WTC11 (cell line): ENCODE results near the gene UBA1.

Source experiments
- TF ChIP-seq, protein P1 (sequence below): fragments of 200-600 bp; IDR thresholded peaks from 2 replicates; pipeline ENCODE4 v1.8.0; 2022; ENCODE audit warnings: antibody characterized with exemption
- TF ChIP-seq, protein P2 (sequence below): sonication (generic); formaldehyde crosslinking; IDR thresholded peaks from 2 replicates; pipeline ENCODE4 v1.8.1; 2023; ENCODE audit warnings: mild to moderate bottlenecking, missing genetic modification reagents, moderate library complexity

DNA sequence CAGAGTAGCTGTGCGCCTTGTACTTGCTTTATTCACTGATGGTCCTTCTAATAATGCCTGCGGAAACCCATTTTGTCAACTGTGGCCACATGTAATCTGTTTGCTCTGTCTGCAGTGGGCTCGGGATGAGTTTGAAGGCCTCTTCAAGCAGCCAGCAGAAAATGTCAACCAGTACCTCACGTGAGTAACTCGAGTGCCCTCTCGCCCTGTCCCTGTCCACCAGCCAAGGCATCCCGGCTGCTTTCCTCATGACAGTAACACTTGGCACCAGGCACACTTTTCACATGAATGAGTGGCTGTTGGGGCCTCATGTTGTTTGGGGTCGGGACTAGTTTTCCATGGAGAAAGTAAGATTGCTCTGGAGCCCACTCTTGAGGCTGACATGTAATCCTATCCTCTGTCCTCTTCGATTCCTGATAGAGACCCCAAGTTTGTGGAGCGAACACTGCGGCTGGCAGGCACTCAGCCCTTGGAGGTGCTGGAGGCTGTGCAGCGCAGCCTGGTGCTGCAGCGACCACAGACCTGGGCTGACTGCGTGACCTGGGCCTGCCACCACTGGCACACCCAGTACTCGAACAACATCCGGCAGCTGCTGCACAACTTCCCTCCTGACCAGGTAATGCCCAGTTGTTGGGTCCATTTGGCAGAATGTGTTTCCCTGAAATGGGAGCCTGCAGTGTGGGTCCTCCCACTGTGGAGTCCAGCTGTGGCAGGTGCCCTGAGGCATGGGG is 16.0 kb downstream of the UBA1 start:
- TF ChIP-seq, protein P1, sequence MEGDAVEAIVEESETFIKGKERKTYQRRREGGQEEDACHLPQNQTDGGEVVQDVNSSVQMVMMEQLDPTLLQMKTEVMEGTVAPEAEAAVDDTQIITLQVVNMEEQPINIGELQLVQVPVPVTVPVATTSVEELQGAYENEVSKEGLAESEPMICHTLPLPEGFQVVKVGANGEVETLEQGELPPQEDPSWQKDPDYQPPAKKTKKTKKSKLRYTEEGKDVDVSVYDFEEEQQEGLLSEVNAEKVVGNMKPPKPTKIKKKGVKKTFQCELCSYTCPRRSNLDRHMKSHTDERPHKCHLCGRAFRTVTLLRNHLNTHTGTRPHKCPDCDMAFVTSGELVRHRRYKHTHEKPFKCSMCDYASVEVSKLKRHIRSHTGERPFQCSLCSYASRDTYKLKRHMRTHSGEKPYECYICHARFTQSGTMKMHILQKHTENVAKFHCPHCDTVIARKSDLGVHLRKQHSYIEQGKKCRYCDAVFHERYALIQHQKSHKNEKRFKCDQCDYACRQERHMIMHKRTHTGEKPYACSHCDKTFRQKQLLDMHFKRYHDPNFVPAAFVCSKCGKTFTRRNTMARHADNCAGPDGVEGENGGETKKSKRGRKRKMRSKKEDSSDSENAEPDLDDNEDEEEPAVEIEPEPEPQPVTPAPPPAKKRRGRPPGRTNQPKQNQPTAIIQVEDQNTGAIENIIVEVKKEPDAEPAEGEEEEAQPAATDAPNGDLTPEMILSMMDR: no peak
- TF ChIP-seq, protein P2, sequence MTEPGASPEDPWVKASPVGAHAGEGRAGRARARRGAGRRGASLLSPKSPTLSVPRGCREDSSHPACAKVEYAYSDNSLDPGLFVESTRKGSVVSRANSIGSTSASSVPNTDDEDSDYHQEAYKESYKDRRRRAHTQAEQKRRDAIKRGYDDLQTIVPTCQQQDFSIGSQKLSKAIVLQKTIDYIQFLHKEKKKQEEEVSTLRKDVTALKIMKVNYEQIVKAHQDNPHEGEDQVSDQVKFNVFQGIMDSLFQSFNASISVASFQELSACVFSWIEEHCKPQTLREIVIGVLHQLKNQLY (CRISPR knock-in tag): no peak
